Testis (tissue), 2 donors: ENCODE measurements around the gene CRYBB2.

Experiments used
- POLR2A ChIP-seq: fragments of 450-650 bp; IDR thresholded peaks from one replicate; pipeline ENCODE4 v1.6.1; 2017; ENCODE audit warnings: antibody characterized with exemption, mild to moderate bottlenecking, moderate library complexity
- TF ChIP-seq, protein P1 (sequence below), 3 experiments: fragments of 450-650 bp in 2 of 3; fragments of 200-600 bp in 1 of 3; sonication (generic) in 1 of 3; IDR thresholded peaks; one replicate each; pipeline ENCODE4 v1.5.1; 2016 to 2019; ENCODE audit warnings: antibody characterized with exemption in 3 of 3, mild to moderate bottlenecking in 2 of 3, moderate library complexity in 1 of 3

DNA sequence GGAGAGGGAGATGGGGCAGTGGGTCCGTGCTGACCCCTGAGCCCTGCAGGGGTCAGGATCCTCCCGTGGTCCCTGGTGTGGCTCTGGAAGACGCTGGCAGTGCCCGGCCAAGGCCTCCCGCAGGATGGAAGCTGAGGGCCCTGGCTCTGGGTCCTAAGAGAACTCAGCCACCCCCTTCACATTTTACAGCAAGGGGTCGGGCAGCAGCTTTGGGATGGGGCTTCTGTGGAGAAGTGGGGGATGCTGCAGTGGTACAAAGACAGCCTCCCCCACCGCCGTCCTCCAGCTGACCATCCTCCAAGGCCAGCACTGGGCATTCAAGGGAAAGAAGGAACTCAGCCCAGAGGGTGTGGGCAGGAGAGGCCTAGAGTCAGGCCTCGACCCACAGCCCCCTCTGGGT, 41.5 kb upstream of the CRYBB2 start:
- no peak for TF ChIP-seq POLR2A
- TF ChIP-seq, protein P1, sequence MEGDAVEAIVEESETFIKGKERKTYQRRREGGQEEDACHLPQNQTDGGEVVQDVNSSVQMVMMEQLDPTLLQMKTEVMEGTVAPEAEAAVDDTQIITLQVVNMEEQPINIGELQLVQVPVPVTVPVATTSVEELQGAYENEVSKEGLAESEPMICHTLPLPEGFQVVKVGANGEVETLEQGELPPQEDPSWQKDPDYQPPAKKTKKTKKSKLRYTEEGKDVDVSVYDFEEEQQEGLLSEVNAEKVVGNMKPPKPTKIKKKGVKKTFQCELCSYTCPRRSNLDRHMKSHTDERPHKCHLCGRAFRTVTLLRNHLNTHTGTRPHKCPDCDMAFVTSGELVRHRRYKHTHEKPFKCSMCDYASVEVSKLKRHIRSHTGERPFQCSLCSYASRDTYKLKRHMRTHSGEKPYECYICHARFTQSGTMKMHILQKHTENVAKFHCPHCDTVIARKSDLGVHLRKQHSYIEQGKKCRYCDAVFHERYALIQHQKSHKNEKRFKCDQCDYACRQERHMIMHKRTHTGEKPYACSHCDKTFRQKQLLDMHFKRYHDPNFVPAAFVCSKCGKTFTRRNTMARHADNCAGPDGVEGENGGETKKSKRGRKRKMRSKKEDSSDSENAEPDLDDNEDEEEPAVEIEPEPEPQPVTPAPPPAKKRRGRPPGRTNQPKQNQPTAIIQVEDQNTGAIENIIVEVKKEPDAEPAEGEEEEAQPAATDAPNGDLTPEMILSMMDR (IDR thresholded peaks at IDR 0.05): no peak
